Measurements from ENCODE around the gene C1orf21.

C1orf21 gene

GRCh38 chr1:184457500-184457899, 70.7 kb downstream of the C1orf21 start:
- H3K4me3 ChIP-seq (ENCODE audit: low read length): no peak overlapping the region

GRCh38 chr1:184461321-184461720, 74.5 kb downstream of the C1orf21 start:
- Histone ChIP-seq H3K4me3 (ENCODE audit: low read length) (no peak overlapping the region), H3K27me3 (ENCODE audit: control insufficient read depth, insufficient read depth, low read length) (no peaks in the 10 kb centered on the region), H3K4me1 (ENCODE audit: control insufficient read depth, insufficient read depth, low read length) (no peaks in the 10 kb centered on the region), H3K4me2 (ENCODE audit: low read length) (no peak overlapping the region), H3K9ac (ENCODE audit: low read depth, low read length) (no peak overlapping the region), H3K36me3 (ENCODE audit: insufficient read depth, low read length) (no peaks in the 10 kb centered on the region), H3K9me3 (replicated peaks; ENCODE audit: low read length) (no peaks in the 10 kb centered on the region)

More at GRCh38 chr1:184457500-184457899, 70.7 kb downstream of the C1orf21 start:
- Histone ChIP-seq H3K27me3 (ENCODE audit: control insufficient read depth, insufficient read depth, low read length) (no peaks in the 10 kb centered on the region), H3K4me2 (ENCODE audit: low read length) (no peak overlapping the region), H3K36me3 (ENCODE audit: insufficient read depth, low read length) (no peaks in the 10 kb centered on the region), H3K4me1 (ENCODE audit: control insufficient read depth, insufficient read depth, low read length) (no peaks in the 10 kb centered on the region), H3K9ac (ENCODE audit: low read depth, low read length) (no peak overlapping the region), H3K9me3 (replicated peaks; ENCODE audit: low read length) (no peaks in the 10 kb centered on the region)

GRCh38 chr1:184462155-184462554, 75.3 kb downstream of the C1orf21 start:
- no peak overlapping the region for H3K9ac ChIP-seq (ENCODE audit: low read depth, low read length)
- no peaks in the 10 kb centered on the region for H3K9me3 ChIP-seq (replicated peaks; ENCODE audit: low read length)
- no peak overlapping the region for H3K4me3 ChIP-seq (ENCODE audit: low read length)

GRCh38 chr1:184462990-184463389, 76.2 kb downstream of the C1orf21 start:
- no peaks in the 10 kb centered on the region for H3K9me3 ChIP-seq (replicated peaks; ENCODE audit: low read length)
- H3K9ac ChIP-seq (ENCODE audit: low read depth, low read length): no peak overlapping the region
- H3K27me3 ChIP-seq (ENCODE audit: control insufficient read depth, insufficient read depth, low read length): no peaks in the 10 kb centered on the region
- no peaks in the 10 kb centered on the region for H3K4me1 ChIP-seq (ENCODE audit: control insufficient read depth, insufficient read depth, low read length)
- H3K4me3 ChIP-seq (ENCODE audit: low read length): no peak overlapping the region
- no peaks in the 10 kb centered on the region for H3K36me3 ChIP-seq (ENCODE audit: insufficient read depth, low read length)
- H3K4me2 ChIP-seq (ENCODE audit: low read length): no peak overlapping the region

More at GRCh38 chr1:184462155-184462554, 75.3 kb downstream of the C1orf21 start:
- no peaks in the 10 kb centered on the region for H3K36me3 ChIP-seq (ENCODE audit: insufficient read depth, low read length)
- H3K4me1 ChIP-seq (ENCODE audit: control insufficient read depth, insufficient read depth, low read length): no peaks in the 10 kb centered on the region
- H3K4me2 ChIP-seq (ENCODE audit: low read length): no peak overlapping the region
- no peaks in the 10 kb centered on the region for H3K27me3 ChIP-seq (ENCODE audit: control insufficient read depth, insufficient read depth, low read length)

- Histone ChIP-seq H3K9me3 (replicated peaks; ENCODE audit: low read length) (no peaks in the 10 kb centered on the region), H3K36me3 (ENCODE audit: insufficient read depth, low read length) (no peaks in the 10 kb centered on the region), H3K4me3 (ENCODE audit: low read length) (no peak overlapping the region), H3K4me2 (ENCODE audit: low read length) (no peak overlapping the region), H3K27me3 (ENCODE audit: control insufficient read depth, insufficient read depth, low read length) (no peaks in the 10 kb centered on the region), H3K4me1 (ENCODE audit: control insufficient read depth, insufficient read depth, low read length) (no peaks in the 10 kb centered on the region), H3K9ac (ENCODE audit: low read depth, low read length) (no peak overlapping the region)
Observed at GRCh38 chr1:184463680-184464079, 76.9 kb downstream of the C1orf21 start.

- Histone ChIP-seq H3K36me3 (ENCODE audit: insufficient read depth, low read length) (no peaks in the 10 kb centered on the region), H3K27me3 (ENCODE audit: control insufficient read depth, insufficient read depth, low read length) (no peaks in the 10 kb centered on the region), H3K4me1 (ENCODE audit: control insufficient read depth, insufficient read depth, low read length) (no peaks in the 10 kb centered on the region), H3K4me2 (ENCODE audit: low read length) (no peak overlapping the region), H3K4me3 (ENCODE audit: low read length) (no peak overlapping the region), H3K9me3 (replicated peaks; ENCODE audit: low read length) (no peaks in the 10 kb centered on the region), H3K9ac (ENCODE audit: low read depth, low read length) (no peak overlapping the region)
Observed at GRCh38 chr1:184464757-184465156, 77.9 kb downstream of the C1orf21 start.

GRCh38 chr1:184465489-184466146, 78.8 kb downstream of the C1orf21 start:
- no peak overlapping the region for H3K9ac ChIP-seq (ENCODE audit: low read depth, low read length)
- H3K36me3 ChIP-seq (ENCODE audit: insufficient read depth, low read length): no peaks in the 10 kb centered on the region
- no peak overlapping the region for H3K4me3 ChIP-seq (ENCODE audit: low read length)
- no peak overlapping the region for H3K4me2 ChIP-seq (ENCODE audit: low read length)
- H3K27me3 ChIP-seq (ENCODE audit: control insufficient read depth, insufficient read depth, low read length): no peaks in the 10 kb centered on the region
- H3K4me1 ChIP-seq (ENCODE audit: control insufficient read depth, insufficient read depth, low read length): no peaks in the 10 kb centered on the region
- no peaks in the 10 kb centered on the region for H3K9me3 ChIP-seq (replicated peaks; ENCODE audit: low read length)

GRCh38 chr1:184467295-184467694, 80.5 kb downstream of the C1orf21 start:
- Histone ChIP-seq H3K9me3 (replicated peaks; ENCODE audit: low read length) (no peaks in the 10 kb centered on the region), H3K4me3 (ENCODE audit: low read length) (no peak overlapping the region), H3K27me3 (ENCODE audit: control insufficient read depth, insufficient read depth, low read length) (no peaks in the 10 kb centered on the region), H3K4me2 (ENCODE audit: low read length) (no peak overlapping the region), H3K4me1 (ENCODE audit: control insufficient read depth, insufficient read depth, low read length) (no peaks in the 10 kb centered on the region), H3K9ac (ENCODE audit: low read depth, low read length) (no peak overlapping the region), H3K36me3 (ENCODE audit: insufficient read depth, low read length) (no peaks in the 10 kb centered on the region)

GRCh38 chr1:184469396-184469795, 82.6 kb downstream of the C1orf21 start:
- H3K36me3 ChIP-seq (ENCODE audit: insufficient read depth, low read length): no peaks in the 10 kb centered on the region
- peaks cover 5% of the 10 kb centered on the region for H3K9me3 ChIP-seq (replicated peaks; ENCODE audit: low read length)
- no peaks in the 10 kb centered on the region for H3K27me3 ChIP-seq (ENCODE audit: control insufficient read depth, insufficient read depth, low read length)
- no peak overlapping the region for H3K4me2 ChIP-seq (ENCODE audit: low read length)
- no peak overlapping the region for H3K9ac ChIP-seq (ENCODE audit: low read depth, low read length)
- H3K4me3 ChIP-seq (ENCODE audit: low read length): no peak overlapping the region
- H3K4me1 ChIP-seq (ENCODE audit: control insufficient read depth, insufficient read depth, low read length): no peaks in the 10 kb centered on the region

GRCh38 chr1:184471686-184472085, 84.9 kb downstream of the C1orf21 start:
- Histone ChIP-seq H3K9me3 (replicated peaks; ENCODE audit: low read length) (peaks cover 5% of the 10 kb centered on the region), H3K4me3 (ENCODE audit: low read length) (no peak overlapping the region), H3K4me1 (ENCODE audit: control insufficient read depth, insufficient read depth, low read length) (no peaks in the 10 kb centered on the region), H3K9ac (ENCODE audit: low read depth, low read length) (no peak overlapping the region), H3K27me3 (ENCODE audit: control insufficient read depth, insufficient read depth, low read length) (no peaks in the 10 kb centered on the region), H3K36me3 (ENCODE audit: insufficient read depth, low read length) (no peaks in the 10 kb centered on the region), H3K4me2 (ENCODE audit: low read length) (no peak overlapping the region)

- no peaks in the 10 kb centered on the region for H3K4me1 ChIP-seq (ENCODE audit: control insufficient read depth, insufficient read depth, low read length)
- H3K9ac ChIP-seq (ENCODE audit: low read depth, low read length): no peak overlapping the region
- no peak overlapping the region for H3K4me2 ChIP-seq (ENCODE audit: low read length)
- H3K36me3 ChIP-seq (ENCODE audit: insufficient read depth, low read length): no peaks in the 10 kb centered on the region
- peaks cover 5% of the 10 kb centered on the region for H3K9me3 ChIP-seq (replicated peaks; ENCODE audit: low read length)
- H3K27me3 ChIP-seq (ENCODE audit: control insufficient read depth, insufficient read depth, low read length): no peaks in the 10 kb centered on the region
- no peak overlapping the region for H3K4me3 ChIP-seq (ENCODE audit: low read length)
Observed at GRCh38 chr1:184472136-184472535, 85.3 kb downstream of the C1orf21 start.

- no peak overlapping the region for H3K9ac ChIP-seq (ENCODE audit: low read depth, low read length)
- H3K4me3 ChIP-seq (ENCODE audit: low read length): no peak overlapping the region
- no peak overlapping the region for H3K4me2 ChIP-seq (ENCODE audit: low read length)
- no peaks in the 10 kb centered on the region for H3K36me3 ChIP-seq (ENCODE audit: insufficient read depth, low read length)
- H3K27me3 ChIP-seq (ENCODE audit: control insufficient read depth, insufficient read depth, low read length): no peaks in the 10 kb centered on the region
- H3K9me3 ChIP-seq (replicated peaks; ENCODE audit: low read length): peaks cover 5% of the 10 kb centered on the region
- H3K4me1 ChIP-seq (ENCODE audit: control insufficient read depth, insufficient read depth, low read length): no peaks in the 10 kb centered on the region
Observed at GRCh38 chr1:184473176-184473966, 86.5 kb downstream of the C1orf21 start.

All from skeletal muscle satellite cell (primary cell).